Measurements from ENCODE around the gene DNAAF2.
A peak's percentile ranks its signal among the peaks of the same experiment; 100 is the strongest.
"Not testable (repeated sequence)": the region's sequence is repeated elsewhere in the genome, so short reads cannot be mapped to it uniquely, and the experiment has no call there.

DNAAF2 gene

DNA sequence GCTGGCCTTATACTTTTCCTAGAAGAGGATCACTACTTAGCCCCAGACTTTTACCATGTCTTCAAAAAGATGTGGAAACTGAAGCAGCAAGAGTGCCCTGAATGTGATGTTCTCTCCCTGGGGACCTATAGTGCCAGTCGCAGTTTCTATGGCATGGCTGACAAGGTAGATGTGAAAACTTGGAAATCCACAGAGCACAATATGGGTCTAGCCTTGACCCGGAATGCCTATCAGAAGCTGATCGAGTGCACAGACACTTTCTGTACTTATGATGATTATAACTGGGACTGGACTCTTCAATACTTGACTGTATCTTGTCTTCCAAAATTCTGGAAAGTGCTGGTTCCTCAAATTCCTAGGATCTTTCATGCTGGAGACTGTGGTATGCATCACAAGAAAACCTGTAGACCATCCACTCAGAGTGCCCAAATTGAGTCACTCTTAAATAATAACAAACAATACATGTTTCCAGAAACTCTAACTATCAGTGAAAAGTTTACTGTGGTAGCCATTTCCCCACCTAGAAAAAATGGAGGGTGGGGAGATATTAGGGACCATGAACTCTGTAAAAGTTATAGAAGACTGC is 12.9 kb downstream of the DNAAF2 start:
- no peak for DNase-seq (ENCODE audit: low spot score)

DNA sequence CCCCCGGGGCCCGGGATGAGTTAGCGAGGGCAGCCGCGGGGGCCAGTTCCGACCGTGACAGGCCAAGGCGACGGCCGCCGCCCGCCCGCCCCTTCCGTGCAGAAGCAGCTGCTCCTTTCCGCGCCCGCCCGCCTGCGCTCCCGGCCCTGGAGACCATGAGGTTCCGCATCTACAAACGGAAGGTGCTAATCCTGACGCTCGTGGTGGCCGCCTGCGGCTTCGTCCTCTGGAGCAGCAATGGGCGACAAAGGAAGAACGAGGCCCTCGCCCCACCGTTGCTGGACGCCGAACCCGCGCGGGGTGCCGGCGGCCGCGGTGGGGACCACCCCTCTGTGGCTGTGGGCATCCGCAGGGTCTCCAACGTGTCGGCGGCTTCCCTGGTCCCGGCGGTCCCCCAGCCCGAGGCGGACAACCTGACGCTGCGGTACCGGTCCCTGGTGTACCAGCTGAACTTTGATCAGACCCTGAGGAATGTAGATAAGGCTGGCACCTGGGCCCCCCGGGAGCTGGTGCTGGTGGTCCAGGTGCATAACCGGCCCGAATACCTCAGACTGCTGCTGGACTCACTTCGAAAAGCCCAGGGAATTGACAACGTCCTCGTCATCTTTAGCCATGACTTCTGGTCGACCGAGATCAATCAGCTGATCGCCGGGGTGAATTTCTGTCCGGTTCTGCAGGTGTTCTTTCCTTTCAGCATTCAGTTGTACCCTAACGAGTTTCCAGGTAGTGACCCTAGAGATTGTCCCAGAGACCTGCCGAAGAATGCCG is 13.7 kb downstream of the DNAAF2 start:
- DNase-seq (ENCODE audit: low spot score), result peak; percentile 60

DNA sequence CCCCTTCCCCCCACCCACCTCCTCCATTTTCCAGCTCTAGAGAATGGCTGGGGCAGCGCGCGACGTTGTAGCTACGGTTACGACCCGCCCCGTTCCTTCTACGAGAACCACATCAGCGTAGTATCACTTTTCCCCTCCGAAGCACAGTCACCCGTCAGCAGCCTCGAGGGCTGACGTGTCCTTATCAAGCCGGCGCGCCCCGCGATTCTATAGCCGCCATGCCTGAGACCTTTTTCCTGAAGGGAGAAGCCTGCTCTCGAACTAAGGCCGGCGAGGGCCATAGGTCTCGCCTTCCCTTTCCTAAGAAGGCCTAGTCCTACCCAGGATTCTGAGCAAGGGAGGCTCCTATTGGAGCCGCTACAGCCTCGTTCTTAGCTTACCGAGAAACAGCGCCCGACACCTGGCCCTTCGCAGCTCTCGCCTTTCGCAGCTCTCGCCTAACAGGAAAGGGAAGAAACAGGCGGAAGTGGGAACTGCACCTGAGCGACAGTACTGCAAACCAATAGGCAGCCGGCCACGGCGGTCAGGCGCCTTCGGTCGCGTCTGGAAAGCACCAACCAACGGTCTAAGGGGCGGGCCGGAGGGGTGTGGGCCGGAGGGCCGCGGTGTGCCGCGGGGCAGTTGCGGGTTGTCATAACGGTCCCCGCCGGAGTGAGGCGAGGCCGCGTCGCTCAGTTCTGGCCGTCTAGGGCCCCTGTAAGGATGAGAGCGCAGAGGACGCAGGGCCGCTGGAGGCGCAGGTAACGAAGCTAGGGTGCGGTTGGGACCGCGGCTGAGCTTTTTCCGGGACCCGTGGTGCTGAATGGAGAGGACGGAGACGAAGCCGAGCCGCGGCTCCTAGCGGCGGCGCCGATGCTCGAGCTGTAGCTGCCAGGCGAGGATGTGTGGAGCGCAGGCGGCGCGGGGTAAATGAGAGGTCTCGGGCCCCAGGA is 14.6 kb downstream of the DNAAF2 start, which contains the start of the genes MGAT2 and RPL36AL:
TSS of gene MGAT2 (plus strand) at position 618 of the 932 bp plus-strand sequence. CDS start 470 bp downstream, outside the sequence.
TSS of gene RPL36AL (minus strand) at position 445 of the 932 bp plus-strand sequence. CDS start 1,522 bp downstream, outside the sequence.
- peak; percentile 97 for DNase-seq (ENCODE audit: low spot score)

DNA sequence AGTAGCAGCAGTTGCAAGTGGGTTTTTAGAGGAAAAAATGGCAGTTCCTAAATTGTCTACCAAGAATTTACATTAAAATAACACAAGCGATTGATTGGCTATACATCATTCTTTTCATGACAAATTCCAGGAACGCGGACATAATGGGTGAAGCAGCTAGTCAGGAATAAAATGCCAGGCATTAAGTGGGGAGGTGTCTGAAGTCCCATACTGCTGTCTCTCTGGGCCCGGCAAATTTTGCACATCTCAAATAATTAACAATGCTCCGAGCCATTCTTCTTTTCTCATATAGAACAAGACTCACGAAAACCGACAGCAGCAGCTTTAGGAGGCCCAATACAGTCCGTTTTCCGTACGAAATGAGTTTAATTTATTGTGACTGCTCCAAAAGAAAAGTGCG is 15.3 kb downstream of the DNAAF2 start:
- no peak for DNase-seq (ENCODE audit: low spot score)

DNA sequence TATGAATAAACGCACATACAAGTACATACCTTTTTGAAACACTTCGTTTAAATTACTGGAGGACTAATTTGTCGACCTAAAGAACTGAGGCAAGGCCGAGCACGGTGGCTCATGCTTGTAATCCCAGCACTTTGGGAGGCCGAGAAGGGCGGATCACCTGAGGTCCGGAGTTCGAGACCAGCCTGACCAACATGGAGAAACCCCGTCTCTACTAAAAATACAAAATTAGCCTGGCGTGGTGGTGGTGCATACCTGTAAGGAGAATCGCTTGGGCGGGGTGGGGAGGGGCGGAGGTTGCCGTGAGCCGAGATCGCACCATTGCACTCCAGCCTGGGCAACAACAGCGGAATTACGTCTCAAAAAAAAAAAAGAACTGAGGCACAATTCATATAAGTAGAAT is 15.8 kb downstream of the DNAAF2 start:
- not testable (repeated sequence) for DNase-seq (ENCODE audit: low spot score)

DNA sequence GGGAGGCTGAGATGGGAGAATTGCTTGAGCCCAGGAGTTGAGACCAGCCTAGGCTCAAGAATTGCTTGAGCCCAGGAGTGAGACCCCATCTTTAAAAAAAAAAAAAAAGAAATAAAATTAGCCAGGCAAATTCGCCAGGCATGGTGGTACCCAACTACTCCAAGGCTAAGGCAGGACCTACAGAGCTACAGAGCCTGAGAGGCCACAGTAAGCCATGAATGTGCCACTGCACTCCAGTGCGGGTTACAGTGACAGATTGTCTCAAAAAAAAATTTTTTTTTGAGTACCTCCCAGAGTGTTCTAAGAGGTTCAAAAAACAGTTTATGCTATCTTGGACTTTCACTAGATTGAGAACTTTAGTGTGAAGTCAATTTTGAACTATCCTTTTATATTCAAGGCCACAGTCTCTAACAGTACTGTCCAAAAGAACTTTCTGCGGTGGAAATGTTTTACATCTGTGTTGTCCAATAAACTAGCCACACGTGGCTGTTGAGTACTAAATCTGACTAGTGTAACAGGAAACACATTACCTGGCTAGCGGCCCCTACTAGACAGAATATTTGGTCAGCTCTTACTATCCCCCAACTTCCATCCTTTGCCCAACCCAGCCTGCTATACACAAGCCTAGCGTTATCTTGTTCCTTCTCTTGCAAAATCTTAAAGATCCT is 17.1 kb downstream of the DNAAF2 start:
- DNase-seq (ENCODE audit: low spot score), result no peak

DNA sequence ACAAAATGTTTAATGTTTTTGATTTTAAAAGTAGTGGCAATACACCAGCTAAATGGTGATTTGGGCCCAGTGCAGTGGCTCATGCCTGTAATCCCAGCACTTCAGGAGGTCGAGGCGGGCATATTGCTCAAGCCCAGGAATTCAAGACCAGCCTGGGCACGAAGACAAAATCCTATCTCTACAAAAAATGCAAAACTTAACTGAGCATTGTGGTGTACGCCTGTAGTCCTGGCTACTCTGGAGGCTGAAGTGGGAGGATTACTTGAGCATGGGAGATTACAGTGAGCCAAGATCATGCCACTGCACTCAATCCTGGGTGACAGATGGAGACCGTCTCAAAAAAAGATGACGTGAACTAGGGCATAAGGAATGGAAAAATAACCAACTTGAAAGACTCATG is 19.3 kb downstream of the DNAAF2 start:
- DNase-seq (ENCODE audit: low spot score), result no peak

DNA sequence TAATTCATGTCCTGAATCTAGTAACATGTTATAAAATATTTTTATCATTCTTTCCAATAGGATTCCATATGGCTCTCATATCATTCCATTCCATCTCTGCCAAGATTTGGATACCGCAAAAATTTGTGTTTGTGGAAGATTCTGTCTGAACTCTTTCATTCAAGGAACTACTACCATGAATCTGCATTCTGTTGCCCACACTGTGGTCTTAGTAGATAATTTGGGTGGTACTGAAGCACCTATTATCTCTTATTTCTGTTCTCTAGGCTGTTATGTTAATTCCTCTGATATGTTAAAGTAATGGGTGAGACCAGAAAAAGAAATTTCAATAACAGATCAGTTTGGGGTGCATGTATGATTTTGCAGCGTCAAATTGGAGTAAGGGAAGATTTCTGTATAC is 20.8 kb downstream of the DNAAF2 start:
- DNase-seq (ENCODE audit: low spot score), result no peak

DNA sequence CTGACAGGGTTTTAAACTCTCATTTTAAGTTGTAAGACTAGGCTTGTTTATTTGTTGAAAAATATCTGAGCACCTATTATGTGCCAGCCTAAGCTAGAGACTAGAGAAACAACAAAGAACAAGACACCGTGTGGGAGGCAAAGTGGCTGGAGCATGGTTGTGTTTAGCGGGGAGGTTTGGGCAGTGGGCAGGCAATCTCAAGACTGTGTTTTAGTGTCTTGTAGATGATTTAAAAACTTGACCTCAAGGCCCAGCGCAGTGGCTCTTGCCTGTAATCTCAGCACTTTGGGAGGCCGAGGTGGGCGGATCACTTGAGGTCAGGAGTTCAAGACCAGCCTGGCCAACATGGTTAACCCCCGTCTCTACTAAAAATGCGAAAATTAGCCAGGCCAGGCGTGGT is 22.4 kb downstream of the DNAAF2 start:
- no peak for DNase-seq (ENCODE audit: low spot score)

DNA sequence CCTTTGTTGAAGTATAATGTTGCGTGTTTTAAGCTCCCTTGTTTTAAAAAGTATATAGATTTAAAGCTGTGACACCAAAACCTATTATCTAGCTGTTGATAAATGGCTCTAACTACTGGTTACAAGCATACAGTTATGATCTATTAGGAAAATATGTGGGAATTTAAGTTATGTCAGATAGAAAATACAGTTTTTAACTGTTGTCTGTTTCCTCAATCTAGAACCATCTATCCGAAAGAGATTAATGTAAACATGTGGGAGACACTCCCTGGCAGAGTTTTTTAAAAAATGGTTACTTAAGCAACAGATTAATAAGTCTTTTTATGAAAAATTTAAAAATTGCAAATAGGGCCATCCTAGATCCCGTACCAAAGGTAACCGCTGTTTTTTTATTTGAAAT is 22.8 kb downstream of the DNAAF2 start:
- no peak for DNase-seq (ENCODE audit: low spot score)

DNA sequence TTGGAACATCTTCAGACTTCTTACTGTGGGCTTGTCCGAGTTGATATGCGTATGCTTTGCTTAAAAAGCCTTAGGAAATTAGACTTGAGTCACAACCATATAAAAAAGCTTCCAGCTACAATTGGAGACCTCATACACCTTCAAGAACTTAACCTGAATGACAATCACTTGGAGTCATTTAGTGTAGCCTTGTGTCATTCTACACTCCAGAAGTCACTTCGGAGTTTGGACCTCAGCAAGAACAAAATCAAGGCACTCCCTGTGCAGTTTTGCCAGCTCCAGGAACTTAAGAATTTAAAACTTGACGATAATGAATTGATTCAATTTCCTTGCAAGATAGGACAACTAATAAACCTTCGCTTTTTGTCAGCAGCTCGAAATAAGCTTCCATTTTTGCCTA is 27.5 kb downstream of the DNAAF2 start:
- DNase-seq (ENCODE audit: low spot score), result no peak

DNA sequence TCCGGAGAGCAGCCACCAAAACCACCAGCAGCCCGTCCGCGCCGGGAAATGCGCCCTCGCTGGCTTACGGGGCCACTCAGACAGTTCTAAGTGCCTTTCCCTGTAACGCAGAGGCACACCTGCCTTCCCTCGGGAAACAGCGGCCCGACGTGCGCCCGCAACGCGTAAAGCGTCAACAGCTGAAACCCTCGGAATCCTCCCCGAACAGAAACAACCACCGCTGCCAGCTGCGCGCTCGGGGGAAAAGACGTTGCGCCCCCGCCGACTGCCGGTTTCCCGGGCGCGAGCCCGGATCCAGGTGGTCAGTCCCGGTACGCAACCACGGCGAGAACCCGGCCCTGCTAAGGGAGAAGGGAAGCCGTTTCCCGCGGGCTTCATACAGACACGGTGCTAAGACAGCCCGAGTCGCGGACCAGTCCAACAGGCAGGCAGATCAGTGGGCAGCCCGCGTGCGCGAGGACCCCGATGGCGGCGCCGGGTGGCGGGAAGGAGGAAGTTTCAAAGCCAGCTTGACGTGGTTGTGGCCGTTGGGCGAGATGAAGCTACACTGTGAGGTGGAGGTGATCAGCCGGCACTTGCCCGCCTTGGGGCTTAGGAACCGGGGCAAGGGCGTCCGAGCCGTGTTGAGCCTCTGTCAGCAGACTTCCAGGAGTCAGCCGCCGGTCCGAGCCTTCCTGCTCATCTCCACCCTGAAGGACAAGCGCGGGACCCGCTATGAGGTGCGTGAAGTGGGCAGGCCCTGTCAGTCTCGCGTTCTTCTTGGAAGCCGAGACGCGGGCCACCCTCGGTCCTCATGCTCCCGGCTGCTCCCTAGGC is 36.4 kb downstream of the DNAAF2 start, which contains the start of gene LRR1:
TSS of gene LRR1 (plus strand) at position 456 of the 816 bp plus-strand sequence. CDS start at position 537, 81 bp downstream.
- DNase-seq (ENCODE audit: low spot score), result peak; percentile 83

DNA sequence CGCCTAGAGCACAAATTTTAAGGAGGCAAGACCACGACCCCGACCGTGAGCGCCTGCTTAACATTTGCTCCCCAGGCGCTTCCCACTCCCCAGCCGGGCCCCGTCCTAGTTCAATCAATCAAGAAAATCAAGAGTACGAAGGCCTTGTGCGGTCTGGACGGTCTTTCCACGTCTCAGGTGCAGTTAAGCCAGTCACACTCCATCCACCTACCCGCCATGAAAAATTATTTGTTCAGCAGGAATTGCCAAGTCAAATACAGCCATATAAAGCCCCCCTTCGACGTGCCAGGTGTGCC is 36.9 kb downstream of the DNAAF2 start:
- no peak for DNase-seq (ENCODE audit: low spot score)

DNA sequence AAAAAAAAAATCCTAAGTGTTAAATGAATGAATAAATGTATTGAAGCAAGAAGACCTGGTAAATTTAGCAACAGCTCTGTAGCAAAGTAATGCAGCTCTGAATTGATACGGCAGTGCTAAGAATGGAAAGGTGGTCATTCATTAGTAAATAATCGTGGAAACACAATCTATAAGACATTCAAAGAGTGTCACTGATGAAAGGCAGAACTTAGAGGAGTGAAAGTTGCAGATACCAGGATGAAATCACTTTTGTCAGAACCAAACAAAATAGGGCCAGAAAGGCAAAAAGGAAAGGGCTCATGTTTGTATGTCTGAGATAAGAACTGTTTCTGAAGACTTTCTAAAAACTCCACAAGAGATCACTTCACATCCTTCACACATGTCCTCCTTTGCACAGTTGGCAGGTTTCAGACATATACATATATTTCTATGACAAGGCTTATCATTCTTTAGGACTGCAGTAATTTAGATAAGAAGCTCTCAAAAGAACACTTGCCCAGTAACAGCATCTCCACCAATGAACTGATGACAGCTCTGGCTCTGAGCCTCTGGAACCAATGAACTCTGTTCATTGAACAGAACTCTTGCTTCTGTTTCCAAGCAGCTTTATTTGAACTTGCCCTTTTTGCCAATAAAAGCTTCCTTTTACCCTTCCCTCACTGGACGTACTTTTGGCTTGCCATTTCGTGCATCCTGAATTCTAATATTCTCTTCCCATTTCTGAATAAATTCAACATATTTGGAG is 40.5 kb downstream of the DNAAF2 start:
- DNase-seq (ENCODE audit: low spot score), result no peak

DNA sequence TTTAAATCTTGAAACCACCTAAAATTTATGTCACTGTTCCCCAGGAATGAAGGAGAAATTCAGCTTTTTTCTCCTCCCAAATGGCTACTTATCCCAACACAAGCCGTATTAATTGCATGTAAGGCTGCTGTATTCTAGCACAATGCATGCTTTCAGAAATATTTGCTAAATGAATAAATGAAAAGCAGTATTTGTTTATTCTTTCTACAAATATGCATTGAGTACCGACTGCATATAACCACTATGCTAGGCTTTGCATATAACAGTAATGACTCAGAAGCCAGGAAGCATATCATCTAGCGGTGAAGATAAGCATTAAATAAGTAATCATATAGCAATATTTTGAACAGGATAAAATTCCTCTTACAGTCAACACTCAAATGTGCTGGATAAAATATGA is 42.0 kb downstream of the DNAAF2 start:
- no peak for DNase-seq (ENCODE audit: low spot score)

DNA sequence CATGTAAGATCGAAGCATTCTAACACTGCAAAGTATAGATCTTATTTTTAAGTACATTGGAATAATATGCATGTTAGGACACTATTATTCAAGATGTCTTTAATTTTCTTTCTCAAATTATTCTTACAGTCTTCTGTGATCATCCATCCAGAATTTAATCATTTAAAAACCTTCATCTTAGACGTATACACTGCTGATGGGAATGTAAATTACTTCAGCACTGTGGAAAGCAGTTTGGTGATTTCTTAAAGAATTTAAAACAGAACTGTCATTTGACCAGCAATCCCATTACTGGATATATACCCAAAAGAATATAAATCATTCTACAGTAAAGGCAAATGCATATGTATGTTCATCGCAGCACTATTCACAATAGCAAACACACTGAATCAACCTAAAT is 45.7 kb downstream of the DNAAF2 start:
- DNase-seq (ENCODE audit: low spot score), result no peak

DNA sequence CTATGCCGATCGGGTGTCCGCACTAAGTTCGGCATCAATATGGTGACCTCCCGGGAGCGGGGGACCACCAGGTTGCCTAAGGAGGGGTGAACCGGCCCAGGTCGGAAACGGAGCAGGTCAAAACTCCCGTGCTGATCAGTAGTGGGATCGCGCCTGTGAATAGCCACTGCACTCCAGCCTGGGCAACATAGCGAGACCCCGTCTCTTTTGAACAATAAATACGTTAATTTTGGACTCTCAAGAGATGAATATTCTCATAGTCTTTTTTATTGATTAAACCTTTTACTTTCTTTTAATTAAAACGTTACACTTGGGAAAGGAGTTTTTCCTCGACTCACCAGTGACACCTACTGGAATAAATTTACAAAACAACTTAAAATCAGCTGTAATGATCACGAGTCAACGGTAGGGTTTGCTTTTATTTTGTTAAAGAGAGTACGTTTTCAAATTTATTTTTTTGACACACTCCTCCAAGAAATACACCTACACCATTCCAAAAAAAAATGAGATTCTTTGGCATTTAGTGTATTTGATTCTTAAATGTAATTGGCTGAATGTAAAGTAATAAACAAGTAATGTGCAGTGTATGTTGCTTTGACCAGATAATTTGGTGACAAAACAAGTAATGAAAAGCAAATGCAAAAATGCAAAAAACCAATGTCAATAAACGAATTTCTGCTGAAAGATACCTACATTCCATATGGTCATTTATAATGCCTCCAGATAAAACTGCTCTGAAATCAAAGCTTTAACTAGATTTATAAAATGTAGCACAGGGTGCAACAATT is 48.2 kb downstream of the DNAAF2 start:
- peak; percentile 76 for DNase-seq (ENCODE audit: low spot score)

DNA sequence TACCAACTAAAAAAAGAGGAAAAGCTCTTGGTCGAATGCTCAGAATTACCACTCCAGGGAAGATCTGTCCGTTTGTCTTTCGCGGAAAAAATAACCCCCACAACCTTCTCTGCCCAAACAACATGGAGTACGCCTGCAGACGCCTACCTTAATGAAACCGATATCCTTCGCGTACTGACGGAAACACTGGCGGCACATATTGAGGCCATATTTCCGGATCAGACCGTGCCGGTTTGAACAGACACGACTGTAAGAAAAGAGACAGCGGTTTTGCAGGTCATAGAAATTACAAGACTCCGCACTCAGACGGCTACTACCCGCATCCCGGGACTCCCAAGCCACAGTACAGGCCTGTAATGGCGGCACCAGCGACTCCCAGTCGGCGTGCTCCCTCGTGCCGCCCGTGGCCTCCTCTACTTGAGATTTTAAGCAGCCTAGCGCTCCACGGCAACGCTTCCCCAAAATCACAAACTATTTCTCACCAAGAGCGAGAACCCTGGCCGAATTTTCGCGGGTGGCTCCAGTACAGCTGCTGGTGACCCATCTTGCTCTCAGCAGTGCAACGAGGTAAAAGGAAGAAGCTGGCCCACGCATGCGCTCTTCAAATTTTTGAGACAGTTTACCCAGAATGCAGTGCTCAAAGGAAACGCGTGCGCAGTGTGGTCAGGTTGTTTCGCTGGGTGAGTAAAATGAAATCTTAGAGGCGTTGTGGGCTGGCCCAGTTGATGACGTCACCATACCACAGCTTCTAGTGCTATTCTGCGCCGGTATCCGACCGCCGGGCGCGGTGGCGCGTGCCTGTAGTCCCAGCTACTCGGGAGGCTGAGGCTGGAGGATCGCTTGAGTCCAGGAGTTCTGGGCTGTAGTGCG is 49.0 kb downstream of the DNAAF2 start, which contains the start of gene RPS29:
TSS of gene RPS29 (minus strand) at position 578 of the 870 bp plus-strand sequence. CDS start at position 544, 34 bp downstream.
- peak; percentile 99 for DNase-seq (ENCODE audit: low spot score)

All from SK-N-DZ (cell line).